ES-I3 (cell line): ENCODE measurements around the gene MYLK4.

Source experiments
- H3K36me3 ChIP-seq: 2 replicates; pipeline ENCODE4 v1.6.1; 2013; ENCODE audit warnings: mild to moderate bottlenecking, low read length, control low read depth, moderate library complexity; ENCODE audit not compliant: insufficient read depth
- H3K4me1 ChIP-seq: 2 replicates; pipeline ENCODE4 v1.6.1; 2013; ENCODE audit warnings: mild to moderate bottlenecking, control low read depth, low read length; ENCODE audit not compliant: insufficient read depth
- H3K9ac ChIP-seq: 2 replicates; pipeline ENCODE4 v1.6.1; 2013; ENCODE audit warnings: low read depth, mild to moderate bottlenecking, low read length, moderate library complexity
- H3K9me3 ChIP-seq: 2 replicates; pipeline ENCODE4 v1.6.1; 2013; ENCODE audit warnings: mild to moderate bottlenecking, low read length, moderate library complexity; ENCODE audit not compliant: control insufficient read depth, insufficient read depth

MYLK4 gene

GRCh38 chr6:2651961-2652360 lies 98.8 kb downstream of the MYLK4 start:
- Histone ChIP-seq H3K9me3 (peaks cover 9% of the 10 kb centered on the region; the same call in 1 of the 2 replicates), H3K36me3 (no peaks in the 10 kb centered on the region), H3K4me1 (peaks cover 12% of the 10 kb centered on the region; the same call in 1 of the 2 replicates), H3K9ac (no peak overlapping the region)

- H3K36me3 ChIP-seq = no peaks in the 10 kb centered on the region
- no peak overlapping the region for H3K9ac ChIP-seq
- H3K9me3 ChIP-seq = peaks cover 9% of the 10 kb centered on the region; the same call in 1 of the 2 replicates
- H3K4me1 ChIP-seq = peaks cover 10% of the 10 kb centered on the region; the same call in 1 of the 2 replicates
These were observed 99.2 kb downstream of the MYLK4 start for GRCh38 chr6:2651536-2651935.

GRCh38 chr6:2646346-2646745 lies 104.4 kb downstream of the MYLK4 start:
- Histone ChIP-seq H3K36me3 (no peaks in the 10 kb centered on the region), H3K4me1 (no peaks in the 10 kb centered on the region), H3K9ac (no peak overlapping the region), H3K9me3 (no peaks in the 10 kb centered on the region)

- no peak overlapping the region for H3K9ac ChIP-seq
- H3K36me3 ChIP-seq = no peaks in the 10 kb centered on the region
- H3K9me3 ChIP-seq = no peaks in the 10 kb centered on the region
- H3K4me1 ChIP-seq = no peaks in the 10 kb centered on the region
These were observed 106.7 kb downstream of the MYLK4 start for GRCh38 chr6:2643935-2644539.

- Histone ChIP-seq H3K9ac (no peak overlapping the region), H3K4me1 (no peaks in the 10 kb centered on the region), H3K9me3 (no peaks in the 10 kb centered on the region), H3K36me3 (no peaks in the 10 kb centered on the region)
These were observed 107.6 kb downstream of the MYLK4 start for GRCh38 chr6:2643130-2643529.

- no peaks in the 10 kb centered on the region for H3K36me3 ChIP-seq
- H3K4me1 ChIP-seq = no peaks in the 10 kb centered on the region
- no peaks in the 10 kb centered on the region for H3K9me3 ChIP-seq
- no peak overlapping the region for H3K9ac ChIP-seq
These were observed 109.5 kb downstream of the MYLK4 start for GRCh38 chr6:2641044-2641725.

- no peaks in the 10 kb centered on the region for H3K9me3 ChIP-seq
- H3K9ac ChIP-seq = no peak overlapping the region
These were observed 110.2 kb downstream of the MYLK4 start for GRCh38 chr6:2640551-2640950.

GRCh38 chr6:2639896-2640295 lies 110.8 kb downstream of the MYLK4 start:
- Histone ChIP-seq H3K36me3 (no peaks in the 10 kb centered on the region), H3K9me3 (no peaks in the 10 kb centered on the region), H3K4me1 (no peaks in the 10 kb centered on the region), H3K9ac (no peak overlapping the region)

More at GRCh38 chr6:2640551-2640950, 110.2 kb downstream of the MYLK4 start:
- Histone ChIP-seq H3K36me3 (no peaks in the 10 kb centered on the region), H3K4me1 (no peaks in the 10 kb centered on the region)

GRCh38 chr6:2639167-2639566 lies 111.6 kb downstream of the MYLK4 start:
- Histone ChIP-seq H3K36me3 (no peaks in the 10 kb centered on the region), H3K9ac (no peak overlapping the region), H3K4me1 (no peaks in the 10 kb centered on the region), H3K9me3 (no peaks in the 10 kb centered on the region)

GRCh38 chr6:2636672-2637071 lies 114.0 kb downstream of the MYLK4 start:
- Histone ChIP-seq H3K9ac (no peak overlapping the region), H3K9me3 (no peaks in the 10 kb centered on the region), H3K4me1 (no peaks in the 10 kb centered on the region), H3K36me3 (no peaks in the 10 kb centered on the region)

- Histone ChIP-seq H3K9ac (no peak overlapping the region), H3K9me3 (no peaks in the 10 kb centered on the region), H3K36me3 (no peaks in the 10 kb centered on the region), H3K4me1 (no peaks in the 10 kb centered on the region; the same call in 1 of the 2 replicates)
These were observed 114.8 kb downstream of the MYLK4 start for GRCh38 chr6:2635911-2636310.

- Histone ChIP-seq H3K9ac (peak overlapping the region; percentile 49), H3K36me3 (no peaks in the 10 kb centered on the region), H3K9me3 (no peaks in the 10 kb centered on the region), H3K4me1 (no peaks in the 10 kb centered on the region; the same call in 1 of the 2 replicates)
These were observed 116.4 kb downstream of the MYLK4 start for GRCh38 chr6:2634139-2634964.

GRCh38 chr6:2633736-2634135 lies 117.0 kb downstream of the MYLK4 start:
- no peaks in the 10 kb centered on the region for H3K9me3 ChIP-seq
- H3K9ac ChIP-seq = peak overlapping the region; percentile 49
- H3K36me3 ChIP-seq = no peaks in the 10 kb centered on the region
- no peaks in the 10 kb centered on the region; the same call in 1 of the 2 replicates for H3K4me1 ChIP-seq

- Histone ChIP-seq H3K4me1 (no peaks in the 10 kb centered on the region; the same call in 1 of the 2 replicates), H3K9me3 (no peaks in the 10 kb centered on the region), H3K36me3 (no peaks in the 10 kb centered on the region), H3K9ac (no peak overlapping the region)
These were observed 117.6 kb downstream of the MYLK4 start for GRCh38 chr6:2632976-2633584.
